NAMALWA (cell line): ENCODE results near the gene SMIM31.

Experiments
- DNase-seq: peaks from one replicate; pipeline ENCODE4 v3.0.0-alpha.2; 2015; ENCODE audit warnings: low spot score

SMIM31 gene

GRCh38 chr4:164789047-164789446 lies 35.1 kb downstream of the SMIM31 start:
- DNase-seq: no peak

GRCh38 chr4:164790249-164790648 lies 36.3 kb downstream of the SMIM31 start:
- DNase-seq: no peak

- DNase-seq: no peak
Measured at GRCh38 chr4:164799410-164799809, 45.5 kb downstream of the SMIM31 start.

- no peak for DNase-seq
Measured at GRCh38 chr4:164800786-164801185, 46.9 kb downstream of the SMIM31 start.

- no peak for DNase-seq
Measured at GRCh38 chr4:164802301-164802901, 48.5 kb downstream of the SMIM31 start.

GRCh38 chr4:164803702-164804101 lies 49.8 kb downstream of the SMIM31 start:
- no peak for DNase-seq

GRCh38 chr4:164807611-164808010 lies 53.7 kb downstream of the SMIM31 start:
- DNase-seq: no peak

GRCh38 chr4:164813554-164813953 lies 59.6 kb downstream of the SMIM31 start:
- no peak for DNase-seq

- DNase-seq: no peak
Measured at GRCh38 chr4:164815711-164816110, 61.8 kb downstream of the SMIM31 start.

GRCh38 chr4:164819366-164819765 lies 65.4 kb downstream of the SMIM31 start:
- DNase-seq: no peak

- no peak for DNase-seq
Measured at GRCh38 chr4:164821711-164822110, 67.8 kb downstream of the SMIM31 start.

- no peak for DNase-seq
Measured at GRCh38 chr4:164824581-164824980, 70.7 kb downstream of the SMIM31 start.

GRCh38 chr4:164828955-164829354 lies 75.0 kb downstream of the SMIM31 start:
- no peak for DNase-seq

GRCh38 chr4:164846566-164846965 lies 92.6 kb downstream of the SMIM31 start:
- DNase-seq: no peak

- DNase-seq: no peak
Measured at GRCh38 chr4:164847016-164847415, 93.1 kb downstream of the SMIM31 start.

GRCh38 chr4:164847967-164848649 lies 94.2 kb downstream of the SMIM31 start:
- no peak for DNase-seq
